KMS-11 (cell line): ENCODE data around the gene GIPR.

Experiments used
- H2AFZ ChIP-seq: fragments of 200-600 bp; sonication (generic); 2 replicates; pipeline ENCODE4 v1.6.1; 2016; ENCODE audit warnings: antibody characterized with exemption, mixed run types, low read depth
- H3K27ac ChIP-seq: fragments of 200-600 bp; sonication (generic); 2 replicates; pipeline ENCODE4 v1.6.1; 2016; ENCODE audit warnings: mild to moderate bottlenecking, mixed run types
- H3K27me3 ChIP-seq: fragments of 200-600 bp; sonication (generic); 2 replicates; pipeline ENCODE4 v1.6.1; 2017; ENCODE audit warnings: mild to moderate bottlenecking, low read depth, mixed run types, moderate library complexity; ENCODE audit not compliant: insufficient read depth
- H3K36me3 ChIP-seq: fragments of 200-600 bp; sonication (generic); 2 replicates; pipeline ENCODE4 v1.6.1; 2017; ENCODE audit warnings: mild to moderate bottlenecking, mixed run types; ENCODE audit not compliant: insufficient read depth
- H3K4me1 ChIP-seq: fragments of 200-600 bp; sonication (generic); 2 replicates; pipeline ENCODE4 v1.6.1; 2016; ENCODE audit warnings: mild to moderate bottlenecking, low read depth, mixed run types; ENCODE audit not compliant: poor library complexity, severe bottlenecking
- H3K4me2 ChIP-seq: fragments of 200-600 bp; sonication (generic); 2 replicates; pipeline ENCODE4 v1.7.0; 2016; ENCODE audit warnings: mild to moderate bottlenecking, mixed run types
- H3K4me3 ChIP-seq: fragments of 200-600 bp; sonication (generic); IDR thresholded peaks from 2 replicates; pipeline ENCODE4 v1.6.1; 2017; ENCODE audit warnings: low read depth, low read length, mixed read lengths; ENCODE audit not compliant: insufficient read depth
- H3K79me2 ChIP-seq: fragments of 200-600 bp; sonication (generic); 2 replicates; pipeline ENCODE4 v1.6.1; 2016; ENCODE audit warnings: low read depth, mixed run types; ENCODE audit not compliant: insufficient read depth
- H3K9ac ChIP-seq: fragments of 200-600 bp; sonication (generic); 2 replicates; pipeline ENCODE4 v1.6.1; 2016; ENCODE audit warnings: mild to moderate bottlenecking, mixed run types
- H4K20me1 ChIP-seq: fragments of 200-600 bp; sonication (generic); 2 replicates; pipeline ENCODE4 v1.6.1; 2016; ENCODE audit warnings: mild to moderate bottlenecking, mixed run types; ENCODE audit not compliant: insufficient read depth
- CTCF ChIP-seq: fragments of 200-600 bp; sonication (generic); conservative IDR thresholded peaks from 2 replicates; pipeline ENCODE4 v1.6.1; 2017; ENCODE audit warnings: low read depth, mild to moderate bottlenecking, antibody characterized with exemption, low read length, moderate library complexity, mixed read lengths

The GIPR gene

GRCh38 chr19:45641274-45642105, 26.5 kb upstream of the GIPR start:
- Histone ChIP-seq H2AFZ (peak overlapping the region; percentile 61), H3K4me3 (peak overlapping the region; percentile 50), H3K27me3 (peaks cover 3% of the 10 kb centered on the region; the same call in 1 of the 2 replicates), H4K20me1 (no peaks in the 10 kb centered on the region), H3K9ac (peak overlapping the region; percentile 79), H3K36me3 (no peaks in the 10 kb centered on the region), H3K27ac (peak overlapping the region; percentile 93), H3K79me2 (no peaks in the 10 kb centered on the region), H3K4me2 (peak overlapping the region; percentile 72), H3K4me1 (peaks cover 40% of the 10 kb centered on the region)
- TF ChIP-seq CTCF: no peak

GRCh38 chr19:45643024-45643926, 24.7 kb upstream of the GIPR start:
- H3K27me3 ChIP-seq: peaks cover 3% of the 10 kb centered on the region; the same call in 1 of the 2 replicates
- no peak overlapping the region for H3K4me3 ChIP-seq
- no peaks in the 10 kb centered on the region for H4K20me1 ChIP-seq
- H3K79me2 ChIP-seq: no peaks in the 10 kb centered on the region
- H3K9ac ChIP-seq: peak overlapping the region; percentile 79; the same call in 1 of the 2 replicates
- H2AFZ ChIP-seq: 0 out of 2 replicates have a peak overlapping the region, but pooled peaks have one; percentile 15
- no peaks in the 10 kb centered on the region for H3K36me3 ChIP-seq
- peak overlapping the region; percentile 93 for H3K27ac ChIP-seq
- TF ChIP-seq CTCF: peak; percentile 99
- peak overlapping the region; percentile 72 for H3K4me2 ChIP-seq
- peaks cover 37% of the 10 kb centered on the region for H3K4me1 ChIP-seq

- no peak overlapping the region for H3K9ac ChIP-seq
- H2AFZ ChIP-seq: no peak overlapping the region
- H3K27me3 ChIP-seq: peaks cover 3% of the 10 kb centered on the region; the same call in 1 of the 2 replicates
- H3K27ac ChIP-seq: no peak overlapping the region
- peak overlapping the region; percentile 72; the same call in 1 of the 2 replicates for H3K4me2 ChIP-seq
- H4K20me1 ChIP-seq: no peaks in the 10 kb centered on the region
- H3K4me3 ChIP-seq: no peak overlapping the region
- H3K79me2 ChIP-seq: no peaks in the 10 kb centered on the region
- peaks cover 33% of the 10 kb centered on the region for H3K4me1 ChIP-seq
- no peaks in the 10 kb centered on the region for H3K36me3 ChIP-seq
- no peak for TF ChIP-seq CTCF
These were observed 23.9 kb upstream of the GIPR start for GRCh38 chr19:45643927-45644771.

GRCh38 chr19:45645068-45645630, 22.9 kb upstream of the GIPR start:
- H3K4me2 ChIP-seq: peak overlapping the region; percentile 69; the same call in 1 of the 2 replicates
- peaks cover 3% of the 10 kb centered on the region; the same call in 1 of the 2 replicates for H3K27me3 ChIP-seq
- TF ChIP-seq CTCF: no peak
- no peak overlapping the region for H3K9ac ChIP-seq
- H2AFZ ChIP-seq: peak overlapping the region; percentile 83
- H3K27ac ChIP-seq: no peak overlapping the region
- peaks cover 25% of the 10 kb centered on the region for H3K4me1 ChIP-seq
- H3K4me3 ChIP-seq: no peak overlapping the region
- H3K79me2 ChIP-seq: no peaks in the 10 kb centered on the region
- no peaks in the 10 kb centered on the region for H4K20me1 ChIP-seq
- H3K36me3 ChIP-seq: no peaks in the 10 kb centered on the region
